ENCODE results near the gene SKAP2. TPM values are rescaled to one million over a fixed set of nuclear protein-coding genes. Genes with fewer than 3 reads are reported as not detected.

SKAP2 gene
- total RNA-seq, 1 donor from 2014 or later = 4.8 TPM

DNA sequence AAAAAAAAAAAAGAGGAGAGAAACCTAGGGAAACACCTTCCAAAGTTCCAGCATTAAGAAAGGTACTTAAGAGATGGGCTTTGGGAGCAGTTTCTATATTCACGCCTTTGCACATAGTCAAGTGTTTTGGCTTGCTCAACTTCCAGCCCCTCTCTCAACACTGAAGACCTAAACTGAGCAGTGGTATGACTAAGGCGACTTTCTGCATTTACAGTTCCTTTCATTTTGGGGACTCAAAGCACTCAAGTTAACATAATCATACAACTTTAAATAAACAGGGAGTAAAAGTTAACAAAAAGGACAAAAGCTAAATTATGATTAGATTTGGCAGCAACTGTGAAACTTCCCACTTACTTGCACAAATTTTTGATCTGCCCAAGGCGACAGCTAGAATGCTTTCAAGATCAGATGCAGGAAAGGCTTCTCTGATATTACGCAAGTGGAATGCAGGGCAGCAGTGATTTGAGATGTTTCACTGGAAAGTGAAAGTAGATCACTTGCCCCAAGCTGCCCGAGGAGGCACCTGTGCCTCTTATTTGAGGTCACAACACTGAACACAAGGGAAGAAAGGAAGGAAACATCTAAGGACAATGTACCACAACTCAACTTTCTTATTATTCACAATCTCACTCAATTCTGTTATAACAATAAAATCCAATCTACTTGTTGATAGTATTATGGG, 199.5 kb downstream of the SKAP2 start:
- Mint-ChIP-seq H3K27me3 (ENCODE audit: low read depth) (peaks cover 49% of the 10 kb centered on the region), H3K27ac (ENCODE audit: unreplicated experiment) (no peak overlapping the region), H3K9me3 (ENCODE audit: low read depth) (no peaks in the 10 kb centered on the region), H3K4me3 (ENCODE audit: unreplicated experiment) (no peak overlapping the region), H3K4me1 (ENCODE audit: low read depth) (peaks cover 3% of the 10 kb centered on the region), H3K36me3 (ENCODE audit: low read depth) (no peaks in the 10 kb centered on the region)
- DNase-seq (ENCODE audit: low spot score) = no peak
- TF ChIP-seq, protein P1, sequence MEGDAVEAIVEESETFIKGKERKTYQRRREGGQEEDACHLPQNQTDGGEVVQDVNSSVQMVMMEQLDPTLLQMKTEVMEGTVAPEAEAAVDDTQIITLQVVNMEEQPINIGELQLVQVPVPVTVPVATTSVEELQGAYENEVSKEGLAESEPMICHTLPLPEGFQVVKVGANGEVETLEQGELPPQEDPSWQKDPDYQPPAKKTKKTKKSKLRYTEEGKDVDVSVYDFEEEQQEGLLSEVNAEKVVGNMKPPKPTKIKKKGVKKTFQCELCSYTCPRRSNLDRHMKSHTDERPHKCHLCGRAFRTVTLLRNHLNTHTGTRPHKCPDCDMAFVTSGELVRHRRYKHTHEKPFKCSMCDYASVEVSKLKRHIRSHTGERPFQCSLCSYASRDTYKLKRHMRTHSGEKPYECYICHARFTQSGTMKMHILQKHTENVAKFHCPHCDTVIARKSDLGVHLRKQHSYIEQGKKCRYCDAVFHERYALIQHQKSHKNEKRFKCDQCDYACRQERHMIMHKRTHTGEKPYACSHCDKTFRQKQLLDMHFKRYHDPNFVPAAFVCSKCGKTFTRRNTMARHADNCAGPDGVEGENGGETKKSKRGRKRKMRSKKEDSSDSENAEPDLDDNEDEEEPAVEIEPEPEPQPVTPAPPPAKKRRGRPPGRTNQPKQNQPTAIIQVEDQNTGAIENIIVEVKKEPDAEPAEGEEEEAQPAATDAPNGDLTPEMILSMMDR (IDR thresholded peaks at IDR 0.05) = no peak

- Mint-ChIP-seq H3K27ac (ENCODE audit: unreplicated experiment) (no peak overlapping the region), H3K4me1 (ENCODE audit: low read depth) (peaks cover 3% of the 10 kb centered on the region), H3K36me3 (ENCODE audit: low read depth) (no peaks in the 10 kb centered on the region), H3K9me3 (ENCODE audit: low read depth) (no peaks in the 10 kb centered on the region), H3K27me3 (ENCODE audit: low read depth) (peaks cover 49% of the 10 kb centered on the region), H3K4me3 (ENCODE audit: unreplicated experiment) (no peak overlapping the region)
- no peak for DNase-seq (ENCODE audit: low spot score)
- TF ChIP-seq, protein P1 (IDR thresholded peaks at IDR 0.05) = no peak
These were observed 200.1 kb downstream of the SKAP2 start for GRCh38 chr7:26664274-26664673.

DNA sequence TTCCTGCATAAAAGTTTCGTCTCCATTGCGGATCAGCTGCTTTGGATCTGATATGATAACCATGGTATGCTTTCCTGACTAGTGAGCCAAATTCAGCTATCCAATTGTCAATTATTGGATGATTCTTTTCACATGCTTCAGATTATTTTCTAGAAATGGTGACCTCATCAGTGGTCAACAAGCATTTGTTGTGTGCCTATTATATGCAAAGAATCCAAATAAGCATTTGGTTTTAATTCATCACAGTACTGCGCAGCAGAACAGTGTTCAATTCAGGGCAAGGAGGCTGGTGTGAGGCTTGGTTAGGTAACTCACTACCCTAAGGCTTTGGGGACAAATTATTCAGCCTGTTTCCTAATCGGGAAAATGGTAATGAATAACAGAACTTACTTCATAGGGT, 200.5 kb downstream of the SKAP2 start:
- Mint-ChIP-seq H3K36me3 (ENCODE audit: low read depth) (no peaks in the 10 kb centered on the region), H3K4me1 (ENCODE audit: low read depth) (peaks cover 3% of the 10 kb centered on the region), H3K27ac (ENCODE audit: unreplicated experiment) (no peak overlapping the region), H3K9me3 (ENCODE audit: low read depth) (no peaks in the 10 kb centered on the region), H3K27me3 (ENCODE audit: low read depth) (peaks cover 53% of the 10 kb centered on the region), H3K4me3 (ENCODE audit: unreplicated experiment) (no peak overlapping the region)
- DNase-seq (ENCODE audit: low spot score) = no peak
- TF ChIP-seq, protein P1 (IDR thresholded peaks at IDR 0.05) = no peak

- H3K36me3 Mint-ChIP-seq (ENCODE audit: low read depth) = no peaks in the 10 kb centered on the region
- TF ChIP-seq, protein P1 (IDR thresholded peaks at IDR 0.05) = no peak
- peaks cover 65% of the 10 kb centered on the region for H3K27me3 Mint-ChIP-seq (ENCODE audit: low read depth)
- no peak for DNase-seq (ENCODE audit: low spot score)
- H3K27ac Mint-ChIP-seq (ENCODE audit: unreplicated experiment) = no peak overlapping the region
- no peaks in the 10 kb centered on the region for H3K9me3 Mint-ChIP-seq (ENCODE audit: low read depth)
- no peak overlapping the region for H3K4me3 Mint-ChIP-seq (ENCODE audit: unreplicated experiment)
- peaks cover 3% of the 10 kb centered on the region for H3K4me1 Mint-ChIP-seq (ENCODE audit: low read depth)
These were observed 201.7 kb downstream of the SKAP2 start for GRCh38 chr7:26662646-26663045.

DNA sequence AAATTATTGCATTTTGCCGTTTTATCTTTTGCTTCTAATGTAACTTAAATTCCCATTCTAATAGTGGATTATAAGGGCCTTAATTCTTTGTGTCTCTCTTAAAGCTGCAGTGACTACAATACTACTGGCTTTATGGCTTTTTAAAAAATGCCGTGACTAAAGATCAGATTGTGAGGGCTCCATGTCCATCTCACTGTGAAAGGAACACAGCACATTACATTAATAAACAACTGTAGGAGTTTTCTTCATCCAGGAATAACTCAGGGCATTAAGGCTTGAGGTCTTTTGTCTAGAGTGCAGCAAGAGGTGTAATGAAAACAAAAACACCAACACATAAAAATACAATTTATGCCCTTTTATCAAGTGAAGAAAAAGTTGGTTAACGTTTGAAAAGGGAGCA, 205.3 kb downstream of the SKAP2 start:
- DNase-seq (ENCODE audit: low spot score) = no peak
- Mint-ChIP-seq H3K4me1 (ENCODE audit: low read depth) (no peaks in the 10 kb centered on the region), H3K9me3 (ENCODE audit: low read depth) (no peaks in the 10 kb centered on the region), H3K4me3 (ENCODE audit: unreplicated experiment) (no peak overlapping the region), H3K36me3 (ENCODE audit: low read depth) (no peaks in the 10 kb centered on the region), H3K27ac (ENCODE audit: unreplicated experiment) (no peak overlapping the region), H3K27me3 (ENCODE audit: low read depth) (peaks cover 71% of the 10 kb centered on the region)
- TF ChIP-seq, protein P1 (IDR thresholded peaks at IDR 0.05) = no peak

Measured in chondrocyte (in vitro differentiated cells).